ENCODE results near the gene PIM3. TPM values are rescaled to one million over a fixed set of nuclear protein-coding genes. Genes with fewer than 3 reads are reported as not detected.

Gene PIM3
- total and polyA plus RNA-seq, 2 of the 8 experiments (the other 6 are each of a cell fraction or from before 2014, with no cell fraction given): 22.6 to 30.0 TPM

GRCh38 chr22:50007057-50007511 lies 46.5 kb downstream of the PIM3 start (continued):
- TF ChIP-seq, protein P1, sequence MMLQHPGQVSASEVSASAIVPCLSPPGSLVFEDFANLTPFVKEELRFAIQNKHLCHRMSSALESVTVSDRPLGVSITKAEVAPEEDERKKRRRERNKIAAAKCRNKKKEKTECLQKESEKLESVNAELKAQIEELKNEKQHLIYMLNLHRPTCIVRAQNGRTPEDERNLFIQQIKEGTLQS (IDR thresholded peaks at IDR 0.05; ENCODE audit: insufficient read depth, low read depth, low read length): no peak
- no peak for TF ChIP-seq CHD2 (IDR thresholded peaks at IDR 0.05; ENCODE audit: low read length)
- no peak for TF ChIP-seq SUZ12 (IDR thresholded peaks at IDR 0.05; ENCODE audit: low read length)
- no peak for TF ChIP-seq POLR2A (IDR thresholded peaks at IDR 0.05; ENCODE audit: control extremely low read depth in 1 of 2, low read depth in 2 of 2, low read length in 2 of 2)
- no peak for TF ChIP-seq USF2 (IDR thresholded peaks at IDR 0.05; ENCODE audit: low read length)
- TF ChIP-seq RXRA (IDR thresholded peaks at IDR 0.05; ENCODE audit: insufficient read depth, low read depth, low read length): no peak
- no peak for TF ChIP-seq ZNF274 (IDR thresholded peaks at IDR 0.05; ENCODE audit: borderline replicate concordance, extremely low read depth, low read length)
- TF ChIP-seq SP1 (IDR thresholded peaks at IDR 0.05; ENCODE audit: low read depth, low read length): no peak
- TF ChIP-seq SAP30 (IDR thresholded peaks at IDR 0.05; ENCODE audit: insufficient read depth, insufficient replicate concordance, low read length): no peak
- TF ChIP-seq SIX5 (IDR thresholded peaks at IDR 0.05; ENCODE audit: low read depth, low read length): no peak

All from H1 (cell line).